Suprapubic skin (tissue), 4 donors: ENCODE data around the gene AP1M1. TPM values are rescaled to one million over a fixed set of nuclear protein-coding genes. Genes with fewer than 3 reads are reported as not detected.

Experiments used
- DNase-seq, 2 donors: peaks; one replicate each; pipeline ENCODE4 v3.0.0-alpha.2; 2019; ENCODE audit warnings: low spot score in 2 of 2
- H3K27ac ChIP-seq: fragments of 200-600 bp; sonication (generic); one replicate; pipeline ENCODE4 v1.5.1; 2019
- H3K27me3 ChIP-seq: fragments of 200-600 bp; sonication (generic); one replicate; pipeline ENCODE4 v1.5.1; 2019
- H3K36me3 ChIP-seq: fragments of 200-600 bp; sonication (generic); one replicate; pipeline ENCODE4 v1.5.1; 2019
- H3K4me1 ChIP-seq: fragments of 200-600 bp; sonication (generic); one replicate; pipeline ENCODE4 v1.5.1; 2019
- H3K4me3 ChIP-seq: fragments of 200-600 bp; sonication (generic); one replicate; pipeline ENCODE4 v1.5.1; 2019; ENCODE audit warnings: mild to moderate bottlenecking
- H3K9me3 ChIP-seq: fragments of 200-600 bp; sonication (generic); one replicate; pipeline ENCODE4 v1.5.1; 2019
- CTCF ChIP-seq, 2 donors: fragments of 200-600 bp in 1 of 2; fragments of 450-650 bp in 1 of 2; sonication (generic) in 1 of 2; IDR thresholded peaks; one replicate each; pipeline ENCODE4 v1.5.1; 2016 to 2019; ENCODE audit warnings: antibody characterized with exemption in 2 of 2, mild to moderate bottlenecking in 1 of 2, moderate library complexity in 1 of 2
- EP300 ChIP-seq: sonication (generic); formaldehyde crosslinking; IDR thresholded peaks from one replicate; pipeline ENCODE4 v1.6.1; 2017; ENCODE audit warnings: antibody characterized with exemption
- POLR2A ChIP-seq, 2 donors: fragments of 450-650 bp; IDR thresholded peaks; one replicate each; pipeline ENCODE4 v1.6.1; 2017; ENCODE audit warnings: antibody characterized with exemption in 2 of 2, mild to moderate bottlenecking in 2 of 2, moderate library complexity in 2 of 2
- POLR2AphosphoS5 ChIP-seq, 3 donors: sonication (generic); formaldehyde crosslinking; IDR thresholded peaks; one replicate each; pipeline ENCODE4 v1.6.1; 2017; ENCODE audit warnings: antibody characterized with exemption in 3 of 3
- WGBS: methylation state at CpG from one replicate; pipeline ENCODE4 v1.1.5; 2018; 5-methylcytosine and 5-hydroxymethylcytosine counted together
- total RNA-seq, 4 donors: library from RNA; depleted of rRNA; stranded (reverse); fragments of >200 nt; gene quantifications; one replicate each; pipeline ENCODE4 v1.1.0, GENCODE V29; 2016

The AP1M1 gene
- total RNA-seq, 4 donors from 2014 or later = 37.2 to 61.2 (median 45.0) TPM

GRCh38 chr19:16185123-16185767 lies 12.5 kb upstream of the AP1M1 start, which contains the start of gene FAM32A:
TSS of gene FAM32A (plus strand) at chr19:16185410. CDS start at chr19:16185443, 33 bp downstream.
- H3K4me1 ChIP-seq = peaks cover 33% of the 10 kb centered on the region
- H3K9me3 ChIP-seq = no peaks in the 10 kb centered on the region
- H3K4me3 ChIP-seq = peak within 1 kb of the TSS; percentile 98
- TF ChIP-seq EP300 (no peak), POLR2A (IDR thresholded peaks at IDR 0.05) (peak in 1 of 2 donors; percentile 80), POLR2AphosphoS5 (IDR thresholded peaks at IDR 0.05) (peak in 2 of 3 donors; percentile 77 to 85), CTCF (IDR thresholded peaks at IDR 0.05) (peak in 1 of 2 donors; percentile 37)
- H3K36me3 ChIP-seq = peaks cover 21% of the 10 kb centered on the region
- no peaks in the 10 kb centered on the region for H3K27me3 ChIP-seq
- peak; percentile 100 for DNase-seq
- H3K27ac ChIP-seq = peak within 1 kb of the TSS; percentile 80
- 0% methylated on average over 36 of the region's 39 CpGs for WGBS

GRCh38 chr19:16185768-16186123 lies 12.0 kb upstream of the AP1M1 start:
- no peak for DNase-seq
- H3K4me3 ChIP-seq = peak overlapping the region; percentile 98
- 2% methylated on average over 20 of the region's 20 CpGs for WGBS
- peak overlapping the region; percentile 80 for H3K27ac ChIP-seq
- TF ChIP-seq EP300 (no peak), POLR2A (IDR thresholded peaks at IDR 0.05) (no peak), CTCF (IDR thresholded peaks at IDR 0.05) (peak in 1 of 2 donors; percentile 5), POLR2AphosphoS5 (IDR thresholded peaks at IDR 0.05) (no peak)
- peaks cover 33% of the 10 kb centered on the region for H3K4me1 ChIP-seq
- H3K27me3 ChIP-seq = no peaks in the 10 kb centered on the region
- peaks cover 26% of the 10 kb centered on the region for H3K36me3 ChIP-seq
- H3K9me3 ChIP-seq = no peaks in the 10 kb centered on the region

GRCh38 chr19:16188521-16188920 lies 9.2 kb upstream of the AP1M1 start:
- Histone ChIP-seq H3K36me3 (peaks cover 51% of the 10 kb centered on the region), H3K4me1 (peaks cover 27% of the 10 kb centered on the region), H3K9me3 (no peaks in the 10 kb centered on the region), H3K27ac (no peak overlapping the region), H3K27me3 (no peaks in the 10 kb centered on the region), H3K4me3 (no peak overlapping the region)
- 90% methylated on average over 3 of the region's 3 CpGs for WGBS
- no peak for DNase-seq
- TF ChIP-seq POLR2A (IDR thresholded peaks at IDR 0.05) (no peak), POLR2AphosphoS5 (IDR thresholded peaks at IDR 0.05) (no peak), EP300 (no peak), CTCF (IDR thresholded peaks at IDR 0.05) (no peak)

GRCh38 chr19:16190198-16190597 lies 7.5 kb upstream of the AP1M1 start:
- Histone ChIP-seq H3K9me3 (no peaks in the 10 kb centered on the region), H3K4me3 (no peak overlapping the region), H3K27ac (no peak overlapping the region), H3K4me1 (peaks cover 27% of the 10 kb centered on the region), H3K36me3 (peaks cover 52% of the 10 kb centered on the region), H3K27me3 (no peaks in the 10 kb centered on the region)
- no peak for DNase-seq
- TF ChIP-seq EP300 (no peak), POLR2AphosphoS5 (IDR thresholded peaks at IDR 0.05) (no peak), POLR2A (IDR thresholded peaks at IDR 0.05) (no peak), CTCF (IDR thresholded peaks at IDR 0.05) (no peak)
- 86% methylated on average over 6 of the region's 6 CpGs for WGBS

GRCh38 chr19:16190736-16191135 lies 7.0 kb upstream of the AP1M1 start:
- H3K27ac ChIP-seq = no peak overlapping the region
- H3K27me3 ChIP-seq = no peaks in the 10 kb centered on the region
- H3K4me1 ChIP-seq = peaks cover 27% of the 10 kb centered on the region
- no peak for DNase-seq
- peaks cover 52% of the 10 kb centered on the region for H3K36me3 ChIP-seq
- WGBS = 92% methylated on average over 10 of the region's 10 CpGs
- no peaks in the 10 kb centered on the region for H3K9me3 ChIP-seq
- no peak overlapping the region for H3K4me3 ChIP-seq
- no peak for TF ChIP-seq CTCF (IDR thresholded peaks at IDR 0.05)
- no peak for TF ChIP-seq POLR2AphosphoS5 (IDR thresholded peaks at IDR 0.05)
- no peak for TF ChIP-seq POLR2A (IDR thresholded peaks at IDR 0.05)
- no peak for TF ChIP-seq EP300
